Hepatocyte (in vitro differentiated cells): ENCODE results near the gene CCDC102A. TPM values are rescaled to one million over a fixed set of nuclear protein-coding genes. Genes with fewer than 3 reads are reported as not detected.

ENCODE experiments used
- DNase-seq: peaks from one replicate; pipeline ENCODE4 v3.0.0-alpha.2; 2016; ENCODE audit warnings: low spot score
- H2AFZ ChIP-seq: fragments of 200-600 bp; sonication (generic); 2 replicates; pipeline ENCODE4 v1.6.0; 2016; ENCODE audit warnings: antibody characterized with exemption, mild to moderate bottlenecking
- H3K27ac ChIP-seq: fragments of 200-600 bp; sonication (generic); 2 replicates; pipeline ENCODE4 v1.5.1; 2016; ENCODE audit warnings: mild to moderate bottlenecking
- H3K27me3 ChIP-seq: fragments of 200-600 bp; sonication (generic); 2 replicates; pipeline ENCODE4 v1.6.1; 2016
- H3K36me3 ChIP-seq: fragments of 200-600 bp; sonication (generic); replicated peaks from 2 replicates; pipeline ENCODE4 v1.5.1; 2016; ENCODE audit warnings: low read depth; ENCODE audit not compliant: insufficient read depth
- H3K4me1 ChIP-seq: fragments of 200-600 bp; sonication (generic); 2 replicates; pipeline ENCODE4 v1.5.1; 2016; ENCODE audit warnings: mild to moderate bottlenecking, moderate library complexity; ENCODE audit not compliant: insufficient read depth
- H3K4me2 ChIP-seq: fragments of 200-600 bp; sonication (generic); 2 replicates; pipeline ENCODE4 v1.6.0; 2016
- H3K4me3 ChIP-seq: fragments of 200-600 bp; sonication (generic); 2 replicates; pipeline ENCODE4 v1.5.1; 2016; ENCODE audit warnings: mild to moderate bottlenecking
- H3K79me2 ChIP-seq: fragments of 200-600 bp; sonication (generic); 2 replicates; pipeline ENCODE4 v1.6.0; 2017; ENCODE audit warnings: mild to moderate bottlenecking
- H3K9me2 ChIP-seq: fragments of 200-600 bp; sonication (generic); replicated peaks from 2 replicates; pipeline ENCODE4 v1.6.0; 2017; ENCODE audit warnings: mild to moderate bottlenecking; ENCODE audit not compliant: insufficient read depth
- H3K9me3 ChIP-seq: fragments of 200-600 bp; sonication (generic); 2 replicates; pipeline ENCODE4 v1.5.1; 2016; ENCODE audit warnings: low read depth, mild to moderate bottlenecking
- H4K20me1 ChIP-seq: fragments of 200-600 bp; sonication (generic); 2 replicates; pipeline ENCODE4 v1.6.0; 2016; ENCODE audit warnings: mild to moderate bottlenecking; ENCODE audit not compliant: insufficient read depth, poor library complexity, severe bottlenecking
- CTCF ChIP-seq: fragments of 200-600 bp; sonication (generic); IDR thresholded peaks from 2 replicates; pipeline ENCODE4 v1.5.1; 2016; ENCODE audit warnings: antibody characterized with exemption, mild to moderate bottlenecking; ENCODE audit not compliant: poor library complexity
- EZH2 ChIP-seq: fragments of 200-600 bp; sonication (generic); IDR thresholded peaks from 2 replicates; pipeline ENCODE4 v1.6.1; 2016; ENCODE audit warnings: antibody characterized with exemption, mild to moderate bottlenecking, borderline replicate concordance
- EZH2phosphoT487 ChIP-seq: fragments of 200-600 bp; sonication (generic); IDR thresholded peaks from one replicate; pipeline ENCODE4 v1.6.1; 2018; ENCODE audit warnings: antibody characterized with exemption, mild to moderate bottlenecking, low read depth, moderate library complexity; ENCODE audit not compliant: unreplicated experiment, severe bottlenecking
- WGBS: methylation state at CpG from one replicate; pipeline ENCODE4 v1.1.6; 2016; ENCODE audit warnings: low lambda C conversion rate; ENCODE audit errors: missing lambda C conversion rate; 5-methylcytosine and 5-hydroxymethylcytosine counted together
- polyA plus RNA-seq: library from polyadenylated mRNA; unstranded; fragments of >200 nt; fragmentation: Nextera tagmentation; extraction: Ambion mirVana; gene quantifications from 2 replicates; pipeline ENCODE4 v1.2.1, GENCODE V29; 2016
- total RNA-seq: library from RNA; depleted of rRNA; stranded (reverse); fragments of >200 nt; gene quantifications from 2 replicates; pipeline ENCODE4 v1.2.3, GENCODE V29; 2014

Gene CCDC102A
- total and polyA plus RNA-seq, 2 experiments from 2014 or later = 11.4 to 17.2 TPM

GRCh38 chr16:57468346-57468745 is 68.0 kb downstream of the CCDC102A start:
- no peaks in the 10 kb centered on the region for H3K36me3 ChIP-seq
- no peaks in the 10 kb centered on the region for H4K20me1 ChIP-seq
- H2AFZ ChIP-seq = no peak overlapping the region
- peaks cover 37% of the 10 kb centered on the region for H3K4me1 ChIP-seq
- WGBS = 92% methylated on average over 2 of the region's 2 CpGs
- no peak for DNase-seq
- no peaks in the 10 kb centered on the region for H3K9me3 ChIP-seq
- H3K4me3 ChIP-seq = no peak overlapping the region
- H3K79me2 ChIP-seq = peaks cover 45% of the 10 kb centered on the region
- H3K27me3 ChIP-seq = no peaks in the 10 kb centered on the region
- no peak overlapping the region for H3K27ac ChIP-seq
- no peak for TF ChIP-seq CTCF
- no peak for TF ChIP-seq EZH2
- TF ChIP-seq EZH2phosphoT487 = no peak
- no peaks in the 10 kb centered on the region for H3K9me2 ChIP-seq
- no peak overlapping the region for H3K4me2 ChIP-seq

- Histone ChIP-seq H2AFZ (no peak overlapping the region), H3K27me3 (no peaks in the 10 kb centered on the region), H3K79me2 (peaks cover 53% of the 10 kb centered on the region), H3K36me3 (no peaks in the 10 kb centered on the region), H3K9me2 (no peaks in the 10 kb centered on the region), H3K9me3 (no peaks in the 10 kb centered on the region), H3K27ac (no peak overlapping the region), H3K4me1 (peaks cover 10% of the 10 kb centered on the region), H4K20me1 (no peaks in the 10 kb centered on the region), H3K4me3 (no peak overlapping the region), H3K4me2 (peak overlapping the region; percentile 91)
- TF ChIP-seq EZH2 (no peak), EZH2phosphoT487 (no peak), CTCF (no peak)
- WGBS = 95% methylated on average over 2 of the region's 2 CpGs
- DNase-seq = no peak
Observed at GRCh38 chr16:57464523-57464922, 71.8 kb downstream of the CCDC102A start.

- H3K4me2 ChIP-seq = peak overlapping the region; percentile 91
- peak overlapping the region; percentile 67 for H2AFZ ChIP-seq
- H3K4me3 ChIP-seq = peak overlapping the region; percentile 90
- H3K36me3 ChIP-seq = no peaks in the 10 kb centered on the region
- no peak for TF ChIP-seq EZH2
- no peak for TF ChIP-seq CTCF
- no peak for TF ChIP-seq EZH2phosphoT487
- H3K9me2 ChIP-seq = no peaks in the 10 kb centered on the region
- H3K79me2 ChIP-seq = peaks cover 47% of the 10 kb centered on the region
- no peaks in the 10 kb centered on the region for H4K20me1 ChIP-seq
- H3K27me3 ChIP-seq = no peaks in the 10 kb centered on the region
- WGBS = 3% methylated on average over 16 of the region's 16 CpGs
- H3K27ac ChIP-seq = peak overlapping the region; percentile 89
- no peaks in the 10 kb centered on the region for H3K9me3 ChIP-seq
- peaks cover 10% of the 10 kb centered on the region for H3K4me1 ChIP-seq
- DNase-seq = no peak
Observed at GRCh38 chr16:57462978-57463362, 73.4 kb downstream of the CCDC102A start.
